Upper lobe of right lung (tissue), 1 donor: ENCODE data around the gene TNFSF13B. TPM values are rescaled to one million over a fixed set of nuclear protein-coding genes. Genes with fewer than 3 reads are reported as not detected.

ENCODE experiments used
- ATAC-seq: fragments of 200-7000 bp; cut with Tn5 transposase; one replicate; pipeline ENCODE4 v1.9.1; 2020; ENCODE audit warnings: mild to moderate bottlenecking, moderate library complexity
- DNase-seq: peaks from one replicate; pipeline ENCODE4 v3.0.0-alpha.2; 2020
- H3K27ac ChIP-seq: fragments of 200-600 bp; one replicate; pipeline ENCODE4 v1.8.0; 2022
- H3K27me3 ChIP-seq: fragments of 200-600 bp; one replicate; pipeline ENCODE4 v1.8.0; 2022; ENCODE audit warnings: mild to moderate bottlenecking
- H3K36me3 ChIP-seq: fragments of 200-600 bp; one replicate; pipeline ENCODE4 v1.8.0; 2022
- H3K4me1 ChIP-seq: fragments of 200-600 bp; one replicate; pipeline ENCODE4 v1.8.0; 2022
- H3K4me3 ChIP-seq: fragments of 200-600 bp; one replicate; pipeline ENCODE4 v1.8.0; 2022; ENCODE audit warnings: mild to moderate bottlenecking
- H3K9me3 ChIP-seq: fragments of 200-600 bp; one replicate; pipeline ENCODE4 v1.8.0; 2022
- intact Hi-C: fragments of 100-400 bp; cut with DNase I; formaldehyde crosslinking; loops from one replicate; pipeline ENCODE4 v1.11.0; 2022
- total RNA-seq: library from RNA; stranded (reverse); fragmentation: NEBNext Ultra II Directional; extraction: Animal tissue kit (Norgen Biotek cat#: 25700); gene quantifications from one replicate; pipeline ENCODE4 v1.2.1, GENCODE V29; 2021
- TF ChIP-seq, protein P1 (sequence below): fragments of 200-600 bp; IDR thresholded peaks from one replicate; pipeline ENCODE4 v1.8.0; 2022; ENCODE audit warnings: antibody characterized with exemption
- donor health status: DM: no; HTN: yes; CAD: no; lungs with severe emphysema.

TNFSF13B gene
- total RNA-seq, 1 donor from 2014 or later: 12.2 TPM

DNA sequence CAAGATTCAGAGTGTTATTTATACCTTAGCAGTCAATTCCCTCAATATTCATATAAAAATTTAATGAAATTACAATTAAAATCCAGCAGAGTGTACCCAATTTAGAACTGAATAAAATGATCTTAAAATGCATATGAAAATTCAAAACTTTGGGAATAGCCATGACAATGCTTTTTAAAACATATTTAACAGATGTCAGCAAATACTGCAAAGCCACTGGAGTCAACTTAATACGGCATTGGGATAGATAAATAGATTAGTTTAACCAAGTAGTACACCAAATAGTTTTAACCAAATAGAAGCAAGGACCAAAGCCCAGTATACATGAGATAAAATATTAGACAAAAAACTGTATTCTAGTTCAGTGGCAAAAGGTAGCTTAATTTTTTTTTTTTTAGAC, 79.8 kb downstream of the TNFSF13B start:
- H3K9me3 ChIP-seq: no peaks in the 10 kb centered on the region
- H3K27me3 ChIP-seq: no peaks in the 10 kb centered on the region
- intact Hi-C loops: no loop called here
- ATAC-seq: no peak
- TF ChIP-seq, protein P1, sequence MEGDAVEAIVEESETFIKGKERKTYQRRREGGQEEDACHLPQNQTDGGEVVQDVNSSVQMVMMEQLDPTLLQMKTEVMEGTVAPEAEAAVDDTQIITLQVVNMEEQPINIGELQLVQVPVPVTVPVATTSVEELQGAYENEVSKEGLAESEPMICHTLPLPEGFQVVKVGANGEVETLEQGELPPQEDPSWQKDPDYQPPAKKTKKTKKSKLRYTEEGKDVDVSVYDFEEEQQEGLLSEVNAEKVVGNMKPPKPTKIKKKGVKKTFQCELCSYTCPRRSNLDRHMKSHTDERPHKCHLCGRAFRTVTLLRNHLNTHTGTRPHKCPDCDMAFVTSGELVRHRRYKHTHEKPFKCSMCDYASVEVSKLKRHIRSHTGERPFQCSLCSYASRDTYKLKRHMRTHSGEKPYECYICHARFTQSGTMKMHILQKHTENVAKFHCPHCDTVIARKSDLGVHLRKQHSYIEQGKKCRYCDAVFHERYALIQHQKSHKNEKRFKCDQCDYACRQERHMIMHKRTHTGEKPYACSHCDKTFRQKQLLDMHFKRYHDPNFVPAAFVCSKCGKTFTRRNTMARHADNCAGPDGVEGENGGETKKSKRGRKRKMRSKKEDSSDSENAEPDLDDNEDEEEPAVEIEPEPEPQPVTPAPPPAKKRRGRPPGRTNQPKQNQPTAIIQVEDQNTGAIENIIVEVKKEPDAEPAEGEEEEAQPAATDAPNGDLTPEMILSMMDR: no peak
- DNase-seq: no peak
- no peak overlapping the region for H3K4me3 ChIP-seq
- H3K36me3 ChIP-seq: no peaks in the 10 kb centered on the region
- no peaks in the 10 kb centered on the region for H3K4me1 ChIP-seq
- no peak overlapping the region for H3K27ac ChIP-seq

- no peak for DNase-seq
Measured at GRCh38 chr13:108350579-108350978, 81.1 kb downstream of the TNFSF13B start.

GRCh38 chr13:108352599-108352998, 83.1 kb downstream of the TNFSF13B start:
- intact Hi-C loops: no loop called here
- no peaks in the 10 kb centered on the region for H3K27me3 ChIP-seq
- no peaks in the 10 kb centered on the region for H3K9me3 ChIP-seq
- no peaks in the 10 kb centered on the region for H3K36me3 ChIP-seq
- H3K4me3 ChIP-seq: no peak overlapping the region
- ATAC-seq (no peak), DNase-seq (no peak)
- TF ChIP-seq, protein P1: no peak
- H3K27ac ChIP-seq: no peak overlapping the region
- H3K4me1 ChIP-seq: no peaks in the 10 kb centered on the region

More at GRCh38 chr13:108350579-108350978, 81.1 kb downstream of the TNFSF13B start:
- H3K27me3 ChIP-seq: no peaks in the 10 kb centered on the region
- H3K27ac ChIP-seq: no peak overlapping the region
- TF ChIP-seq, protein P1: no peak
- intact Hi-C loops: no loop called here
- H3K36me3 ChIP-seq: no peaks in the 10 kb centered on the region
- no peaks in the 10 kb centered on the region for H3K9me3 ChIP-seq
- ATAC-seq: no peak
- H3K4me1 ChIP-seq: no peaks in the 10 kb centered on the region
- H3K4me3 ChIP-seq: no peak overlapping the region

DNA sequence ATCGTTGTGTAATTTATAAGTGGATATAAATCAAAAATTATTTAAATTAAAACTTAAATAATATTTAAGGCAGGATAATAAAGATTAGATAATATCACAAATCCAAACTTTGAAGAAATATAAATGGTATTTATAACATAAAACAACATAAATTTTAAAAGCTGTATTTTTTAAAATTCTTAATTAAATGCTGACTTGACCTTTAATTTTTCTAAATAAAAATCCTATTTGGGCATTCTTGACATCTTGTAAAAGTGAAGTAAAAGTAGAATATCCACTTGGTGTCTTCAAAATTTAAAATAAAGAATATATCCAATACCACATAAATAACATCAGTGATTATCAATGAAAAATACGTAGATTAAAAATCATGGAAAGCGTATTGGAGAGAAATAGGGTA, 87.7 kb downstream of the TNFSF13B start:
- Histone ChIP-seq H3K27ac (no peak overlapping the region), H3K4me3 (no peak overlapping the region), H3K36me3 (no peaks in the 10 kb centered on the region), H3K27me3 (no peaks in the 10 kb centered on the region), H3K4me1 (no peaks in the 10 kb centered on the region), H3K9me3 (no peaks in the 10 kb centered on the region)
- intact Hi-C loops: no loop called here
- ATAC-seq (no peak), DNase-seq (no peak)
- TF ChIP-seq, protein P1: no peak

Other genes with a start within 250 kb of the TNFSF13B start
- 10.9 TPM for gene LIG4, start 54.2 kb upstream of the TNFSF13B start, total RNA-seq
- gene ABHD13, start 51.3 kb upstream of the TNFSF13B start, total RNA-seq: 12.8 TPM